GM23338 (cell line): ENCODE results near the gene ICAM5.

Source experiments
- CREB1 ChIP-seq: fragments of 250-450 bp; sonication (Bioruptor Pico); IDR thresholded peaks from 2 replicates; pipeline ENCODE4 v1.5.0; 2020; ENCODE audit warnings: low read depth, mild to moderate bottlenecking, moderate library complexity
- CTCF ChIP-seq, 2 experiments: fragments of 200-600 bp in 1 of 2; sonication (generic) in 1 of 2; conservative IDR thresholded peaks; 2 replicates each; pipeline versions ENCODE4 v1.5.1 to v1.6.1; 2016 to 2017; ENCODE audit warnings: antibody characterized with exemption in 2 of 2, low read depth in 2 of 2, mild to moderate bottlenecking in 2 of 2, moderate library complexity in 1 of 2
- ETS1 ChIP-seq: IDR thresholded peaks from 2 replicates; pipeline ENCODE4 v1.6.1; 2016; ENCODE audit warnings: antibody characterized with exemption
- EZH2 ChIP-seq: fragments of 200-600 bp; sonication (generic); IDR thresholded peaks from one replicate; pipeline ENCODE4 v1.8.0; 2017; ENCODE audit warnings: antibody characterized with exemption, mild to moderate bottlenecking, low read depth; ENCODE audit not compliant: unreplicated experiment
- POLR2AphosphoS5 ChIP-seq: IDR thresholded peaks from 2 replicates; pipeline ENCODE4 v1.6.1; 2016; ENCODE audit warnings: antibody characterized with exemption, low read depth

GRCh38 chr19:10243606-10244005, 46.1 kb upstream of the ICAM5 start:
- no peak for TF ChIP-seq CREB1
- no peak for TF ChIP-seq POLR2AphosphoS5
- no peak for TF ChIP-seq ETS1
- no peak for TF ChIP-seq EZH2
- no peak for TF ChIP-seq CTCF (conservative IDR thresholded peaks at IDR 0.05; ENCODE audit: low read depth in 2 of 2)
